Femur (tissue), 1 donor: Measurements from ENCODE around the gene CELF1.

ENCODE experiments used
- DNase-seq: peaks from one replicate; pipeline ENCODE4 v3.0.0-alpha.2; 2017

CELF1 gene

GRCh38 chr11:47507563-47508239 lies 45.2 kb downstream of the CELF1 start:
- no peak for DNase-seq

DNA sequence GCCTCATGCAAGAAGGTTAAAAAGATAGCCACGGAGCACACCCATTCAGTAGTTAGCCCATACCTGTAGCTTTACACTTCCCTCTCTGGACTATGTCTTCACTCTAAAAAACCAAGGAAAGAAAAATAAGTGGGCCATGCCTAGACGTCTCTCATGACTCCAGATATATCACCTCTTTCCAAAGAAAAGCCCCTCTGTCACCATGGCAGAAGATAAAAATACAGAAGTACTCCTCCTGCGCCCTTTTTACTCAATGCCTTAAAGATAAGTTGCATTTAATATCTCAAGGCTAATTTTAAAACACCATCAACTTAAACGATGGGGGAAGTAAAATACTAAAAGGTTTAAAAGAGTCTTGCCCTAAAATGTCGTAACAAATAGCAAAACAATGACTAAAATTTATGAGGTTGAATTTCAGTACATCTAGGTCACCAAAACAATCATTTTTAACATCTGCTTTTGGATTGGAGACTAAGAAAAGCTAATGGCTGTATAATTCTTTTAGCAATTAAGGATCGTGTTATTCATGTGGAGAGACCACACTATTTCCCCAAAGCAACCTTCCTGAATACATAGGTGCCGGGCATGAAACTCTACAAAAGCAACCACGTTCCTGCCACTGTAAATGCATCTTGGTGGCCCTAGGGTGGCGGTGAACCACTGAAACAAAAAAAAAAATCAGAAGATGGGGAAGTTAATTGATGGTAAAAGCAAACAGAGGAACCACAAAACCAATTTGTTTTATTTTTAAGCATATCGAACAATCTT lies 46.0 kb downstream of the CELF1 start:
- DNase-seq: no peak

DNA sequence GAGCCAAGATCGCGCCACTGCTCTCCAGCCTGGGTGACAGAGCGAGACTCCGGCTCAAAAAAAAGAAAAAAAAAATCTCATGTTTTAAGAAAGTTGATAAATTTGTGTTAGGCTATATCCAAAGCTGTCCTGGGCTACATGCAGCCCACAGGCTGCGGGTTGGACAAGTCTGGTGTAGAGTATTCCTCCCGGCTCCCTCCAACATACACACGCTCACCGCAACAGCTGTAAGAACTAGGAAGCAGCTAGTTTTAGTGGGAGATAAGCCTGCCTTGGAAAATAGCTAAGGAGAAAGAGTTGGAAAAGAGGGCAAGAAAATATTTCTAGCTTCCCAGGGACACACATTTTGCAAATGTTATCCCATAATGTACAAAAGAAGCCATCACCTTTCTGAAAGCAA lies 46.6 kb downstream of the CELF1 start:
- no peak for DNase-seq

GRCh38 chr11:47504910-47505309 lies 48.0 kb downstream of the CELF1 start:
- no peak for DNase-seq

- DNase-seq: no peak
Observed at GRCh38 chr11:47503227-47503626, 49.7 kb downstream of the CELF1 start.

DNA sequence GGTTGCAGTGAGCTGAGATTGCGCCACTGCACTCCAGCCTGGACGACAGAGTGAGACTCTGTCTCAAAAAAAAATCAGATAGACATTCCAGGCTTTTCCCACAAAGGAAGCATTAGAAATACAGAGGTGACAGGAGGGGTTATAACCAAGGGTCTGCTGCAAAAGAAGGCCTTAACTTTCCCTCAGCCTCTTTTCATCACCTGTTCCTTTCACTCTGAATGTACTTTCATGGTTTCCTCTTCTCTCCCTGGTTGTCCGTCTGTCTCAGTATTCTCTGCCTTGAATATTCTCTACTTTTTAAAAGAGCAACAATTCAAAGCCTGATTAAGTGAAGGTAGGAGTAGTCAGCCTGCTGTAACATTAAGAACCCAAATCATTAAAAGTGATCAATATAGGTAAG lies 50.2 kb downstream of the CELF1 start:
- DNase-seq: no peak

GRCh38 chr11:47501101-47501500 lies 51.8 kb downstream of the CELF1 start:
- DNase-seq: no peak

- no peak for DNase-seq
Observed at GRCh38 chr11:47500121-47500520, 52.8 kb downstream of the CELF1 start.

DNA sequence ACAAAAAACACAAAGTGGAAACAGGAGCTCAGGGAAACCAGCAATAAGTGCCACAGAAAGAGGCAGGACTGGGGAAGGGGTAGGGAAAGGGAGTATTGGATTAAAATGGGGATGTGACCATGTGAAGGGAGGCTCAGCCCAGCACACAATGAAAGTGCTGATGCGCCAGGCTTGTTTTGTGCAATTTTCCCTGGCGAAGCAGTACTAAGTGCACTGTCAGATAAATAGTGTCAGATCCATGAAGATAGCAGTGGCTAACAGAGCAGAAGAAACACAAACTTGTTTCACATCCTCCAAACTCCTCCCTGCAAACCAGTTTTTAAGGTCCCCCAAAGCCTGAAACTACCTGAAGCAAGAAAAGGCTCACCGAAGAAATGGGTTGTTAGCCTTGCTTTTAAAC lies 53.3 kb downstream of the CELF1 start:
- DNase-seq: no peak

GRCh38 chr11:47499161-47499560 lies 53.8 kb downstream of the CELF1 start:
- DNase-seq: no peak

DNA sequence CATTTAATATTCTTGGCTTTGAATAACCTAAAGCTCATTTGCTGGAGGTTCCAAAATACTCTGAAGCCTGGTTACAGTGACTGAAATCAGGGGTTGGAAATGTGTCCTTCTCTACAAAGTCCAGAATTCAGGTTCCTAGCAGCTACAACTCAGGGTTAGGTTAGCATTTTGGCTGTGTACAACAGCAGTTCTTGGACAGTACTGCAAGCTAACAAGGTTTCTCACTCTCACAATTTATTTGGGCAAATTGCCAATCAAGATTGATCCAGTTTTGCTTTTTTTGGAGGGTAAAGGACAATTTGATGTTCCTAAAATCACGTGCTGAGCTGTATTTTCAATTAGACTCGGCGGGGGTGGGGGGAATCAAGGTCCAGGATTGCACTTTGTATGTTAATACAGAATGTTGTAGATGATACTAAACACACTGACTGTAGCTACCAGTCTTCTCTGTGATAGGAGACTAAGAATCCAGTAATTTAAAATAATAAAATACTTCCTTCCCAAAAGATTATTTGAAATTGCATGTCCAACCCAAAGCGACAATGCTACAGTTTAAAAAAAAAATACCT lies 54.3 kb downstream of the CELF1 start:
- no peak for DNase-seq

- DNase-seq: no peak
Observed at GRCh38 chr11:47498149-47498548, 54.8 kb downstream of the CELF1 start.

GRCh38 chr11:47496808-47497207 lies 56.1 kb downstream of the CELF1 start:
- no peak for DNase-seq

DNA sequence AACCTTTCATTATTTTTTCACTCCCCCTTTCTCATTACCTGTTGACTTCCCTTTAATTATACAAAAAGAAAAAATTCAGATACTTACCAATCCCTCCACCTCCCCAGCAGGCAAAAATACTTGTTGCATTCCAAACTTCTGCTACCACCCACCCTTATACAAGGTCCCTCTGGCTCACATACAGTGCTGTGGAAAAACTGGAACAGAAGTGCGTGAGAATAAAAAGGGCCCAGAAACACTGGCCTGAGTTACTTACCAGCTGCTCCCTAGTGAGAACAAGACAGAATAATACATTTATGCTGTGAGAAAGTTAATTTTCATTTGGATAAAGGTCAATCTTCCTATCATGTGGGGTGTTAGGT lies 57.1 kb downstream of the CELF1 start:
- no peak for DNase-seq

DNA sequence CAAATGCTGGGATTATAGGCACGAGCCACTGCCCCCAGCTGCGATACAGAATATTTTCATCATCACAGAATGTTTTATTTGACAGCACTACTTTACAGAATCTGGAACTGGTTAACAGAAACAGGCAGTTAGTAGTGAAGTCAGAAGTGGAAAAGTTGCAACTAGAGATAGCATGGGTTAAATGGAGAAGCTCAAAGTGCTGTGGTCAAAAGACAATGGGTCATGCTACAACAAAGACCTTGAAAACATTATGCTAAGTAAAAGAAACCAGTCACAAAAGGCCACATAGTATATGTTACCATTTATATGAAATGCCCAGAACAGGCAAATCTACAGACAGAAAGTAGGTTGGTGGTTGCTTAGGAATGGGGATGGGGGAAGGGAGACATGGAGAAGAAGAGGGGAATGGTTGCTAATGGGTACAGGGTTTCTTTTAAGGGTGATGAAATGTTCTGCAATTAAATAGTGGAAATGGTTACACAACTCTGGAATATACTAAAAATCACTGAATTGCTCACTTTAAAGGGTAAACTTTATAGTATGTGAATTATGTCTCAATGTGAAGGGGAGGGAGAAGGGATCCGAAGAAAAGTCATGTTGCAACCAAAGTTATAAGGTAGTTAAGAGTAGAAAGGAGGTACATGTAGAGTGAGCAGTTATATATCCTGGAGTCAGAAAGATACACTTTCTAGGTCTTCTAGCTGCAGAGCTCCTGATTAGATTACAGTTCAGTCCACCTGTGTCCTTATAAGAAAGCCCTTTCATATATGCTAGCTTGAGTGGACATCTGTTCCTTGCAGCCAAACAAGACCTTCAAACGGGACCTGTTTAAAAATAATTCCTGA lies 57.7 kb downstream of the CELF1 start:
- DNase-seq: no peak

DNA sequence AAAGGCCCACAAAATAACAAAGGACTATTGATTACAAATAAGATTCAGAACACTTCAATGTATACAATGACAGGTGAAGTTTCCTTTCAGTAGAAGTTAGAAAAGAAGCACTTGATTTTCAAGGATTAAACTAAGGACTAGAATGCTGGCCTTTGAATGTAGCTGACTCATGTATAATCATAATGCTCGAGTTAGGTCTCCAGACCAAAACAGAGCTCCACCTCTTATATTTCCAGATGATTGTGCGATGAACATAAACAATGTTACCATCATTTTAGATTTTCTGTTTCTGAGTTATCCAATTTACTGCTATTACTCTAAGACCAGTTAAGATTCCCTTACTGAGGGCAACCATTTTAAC lies 63.6 kb downstream of the CELF1 start:
- no peak for DNase-seq

DNA sequence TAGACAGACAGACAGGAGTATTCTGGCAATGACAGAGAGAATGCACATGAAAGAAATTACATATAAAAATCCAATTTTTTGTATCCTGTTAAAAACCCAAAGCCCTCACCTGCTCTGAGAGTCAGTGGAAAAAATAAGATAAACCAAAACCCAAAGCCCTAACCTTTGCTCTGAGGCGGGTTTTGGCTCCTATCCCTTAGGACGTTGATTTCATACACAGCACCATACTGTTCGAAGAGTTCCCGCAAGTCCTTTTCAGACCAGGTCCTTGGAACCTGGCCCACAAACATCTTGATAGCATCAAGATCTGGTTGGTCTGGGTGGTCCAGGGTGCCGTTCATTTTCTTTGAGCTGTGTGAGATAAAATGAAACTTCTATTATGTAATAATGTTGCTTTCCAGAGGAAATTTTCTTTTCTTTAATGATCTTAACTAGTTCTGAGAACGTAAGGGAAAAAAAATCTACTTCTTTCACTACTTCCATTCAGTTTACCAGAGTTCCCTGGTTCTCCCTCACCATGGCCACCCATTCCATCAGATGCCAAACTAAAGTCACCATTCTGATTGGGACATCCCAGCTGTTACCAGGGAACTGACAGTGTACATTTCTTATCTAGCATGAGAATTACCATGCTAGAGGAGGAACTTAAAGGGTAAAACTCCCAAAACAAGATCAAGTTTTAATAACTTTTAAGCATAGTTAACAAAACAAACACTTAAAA lies 64.1 kb downstream of the CELF1 start:
- no peak for DNase-seq

DNA sequence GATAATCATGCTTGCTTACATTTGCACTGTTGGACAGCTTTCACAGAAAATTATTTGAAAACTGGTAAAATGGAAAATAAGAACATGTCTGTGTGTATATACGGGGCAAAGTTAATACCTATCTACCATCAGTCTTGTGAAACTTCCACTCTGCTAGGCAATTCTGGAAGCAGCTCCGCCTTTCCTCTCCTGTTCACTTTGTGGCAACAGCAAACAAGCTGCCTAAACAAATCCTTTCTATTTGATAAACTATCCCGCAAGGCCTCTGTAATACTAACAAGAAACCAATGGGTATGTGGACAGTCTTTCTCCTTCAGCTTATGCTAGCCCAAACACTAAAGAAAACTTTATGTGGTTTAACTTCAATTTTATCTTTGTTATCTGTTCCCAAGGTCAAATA lies 64.8 kb downstream of the CELF1 start:
- DNase-seq: no peak

GRCh38 chr11:47487421-47487820 lies 65.5 kb downstream of the CELF1 start:
- DNase-seq: no peak

- DNase-seq: no peak
Observed at GRCh38 chr11:47485107-47485506, 67.8 kb downstream of the CELF1 start.

GRCh38 chr11:47483457-47483856 lies 69.5 kb downstream of the CELF1 start:
- DNase-seq: no peak

DNA sequence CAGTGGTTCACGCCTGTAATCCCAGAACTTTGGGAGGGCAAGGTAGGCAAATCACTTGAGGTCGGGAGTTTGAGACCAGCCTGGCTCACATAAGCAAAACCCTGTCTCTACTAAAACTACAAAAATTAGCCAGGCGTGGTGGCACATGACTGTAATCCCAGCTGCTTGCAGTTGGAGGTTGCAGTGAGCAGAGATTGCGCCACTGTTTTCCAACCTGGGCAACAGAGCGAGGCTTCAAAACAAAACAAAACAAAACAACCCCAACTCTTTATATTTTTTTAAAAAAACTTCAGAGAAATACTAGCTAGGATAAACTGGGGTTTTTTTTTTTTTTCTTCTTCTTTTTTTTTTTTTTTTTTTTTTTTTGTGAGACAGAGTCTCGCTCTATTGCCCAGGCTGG lies 72.2 kb downstream of the CELF1 start:
- no peak for DNase-seq
